ENCODE results near the gene KREMEN1. TPM values are rescaled to one million over a fixed set of nuclear protein-coding genes. Genes with fewer than 3 reads are reported as not detected.

KREMEN1 gene
- total and polyA plus RNA-seq, 4 experiments from 2014 or later = not detected

DNA sequence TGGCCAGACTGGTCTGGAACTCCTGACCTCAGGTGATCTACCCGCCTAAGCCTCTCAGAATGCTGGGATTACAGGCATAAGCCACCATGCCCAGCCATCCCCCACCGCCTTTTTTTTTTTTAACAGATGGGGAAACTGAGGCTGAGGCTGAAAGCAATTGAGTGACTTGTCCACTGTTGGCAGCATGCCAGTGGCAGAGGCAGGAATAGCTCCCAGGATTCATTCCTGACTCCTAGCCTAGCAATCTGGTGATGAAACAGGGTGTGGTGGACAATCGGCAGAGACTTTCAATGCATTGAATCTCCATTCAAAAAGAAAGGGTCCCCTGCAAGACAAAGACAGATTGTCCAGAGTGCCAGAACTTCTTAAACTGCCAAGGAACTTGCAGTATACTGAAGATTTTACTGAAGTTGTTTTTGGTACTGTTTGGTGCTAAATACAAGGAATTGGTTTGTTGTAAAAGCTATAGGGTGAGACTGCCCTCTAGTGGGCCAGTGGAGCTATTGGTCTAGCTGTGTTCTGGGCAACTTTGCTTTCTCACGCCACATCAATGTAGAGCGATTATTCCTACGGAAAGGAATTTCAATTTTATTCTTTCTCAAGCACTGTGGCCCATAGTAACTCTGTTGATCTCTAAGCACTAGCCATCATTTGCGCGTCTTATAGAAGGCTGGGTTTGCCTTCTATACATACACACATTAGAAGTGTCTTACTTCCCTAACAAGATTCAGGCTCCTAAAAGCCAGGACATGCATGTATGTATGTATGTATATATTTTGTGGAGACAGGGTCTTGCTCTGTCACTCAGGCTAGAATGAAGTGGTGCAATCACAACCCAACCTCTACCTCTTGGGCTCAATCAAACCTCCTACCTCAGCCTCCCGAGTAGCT is 32.2 kb upstream of the KREMEN1 start:
- Histone ChIP-seq H3K4me1 (ENCODE audit: insufficient read depth, low read length) (no peaks in the 10 kb centered on the region), H3K36me3 (ENCODE audit: insufficient read depth, low read length) (no peaks in the 10 kb centered on the region), H3K4me3 (ENCODE audit: low read length in 2 of 2) (no peak overlapping the region), H3K27ac (ENCODE audit: low read depth, low read length) (no peak overlapping the region), H3K27me3 (ENCODE audit: insufficient read depth, low read length) (no peaks in the 10 kb centered on the region), H3K9me3 (ENCODE audit: control insufficient read depth in 1 of 2, low read length in 2 of 2) (no peaks in the 10 kb centered on the region)
- Mint-ChIP-seq H3K36me3 (no peaks in the 10 kb centered on the region), H3K4me3 (no peak overlapping the region), H3K4me1 (peaks cover 0 to 3% (median 0%) of the 10 kb centered on the region in 4 donors), H3K27ac (no peak overlapping the region), H3K27me3 (peaks cover 0 to 3% of the 10 kb centered on the region in 2 donors), H3K9me3 (no peaks in the 10 kb centered on the region)
- POLR2A ChIA-PET (ENCODE audit: partially characterized antibody) = interaction anchor here (0.7 to 1.7 kb wide), 3 partner anchors 250 to 440 kb away, joined by 3 to 7 read pairs (median 4); no protein-coding TSS in a partner anchor
- DNase-seq = peak; percentile 62 to 68 (median 67)
- intact Hi-C loops (cut with micrococcal nuclease) = loop anchor here (1.0 kb wide), 4 partner anchors 185 to 440 kb away; no protein-coding TSS in a partner anchor
- CTCF ChIA-PET (ENCODE audit: partially characterized antibody) = interaction anchor here (0.7 to 11.2 kb wide), 30 partner anchors 8 to 1021 kb away, joined by 3 to 163 read pairs (median 5); no protein-coding TSS in a partner anchor

DNA sequence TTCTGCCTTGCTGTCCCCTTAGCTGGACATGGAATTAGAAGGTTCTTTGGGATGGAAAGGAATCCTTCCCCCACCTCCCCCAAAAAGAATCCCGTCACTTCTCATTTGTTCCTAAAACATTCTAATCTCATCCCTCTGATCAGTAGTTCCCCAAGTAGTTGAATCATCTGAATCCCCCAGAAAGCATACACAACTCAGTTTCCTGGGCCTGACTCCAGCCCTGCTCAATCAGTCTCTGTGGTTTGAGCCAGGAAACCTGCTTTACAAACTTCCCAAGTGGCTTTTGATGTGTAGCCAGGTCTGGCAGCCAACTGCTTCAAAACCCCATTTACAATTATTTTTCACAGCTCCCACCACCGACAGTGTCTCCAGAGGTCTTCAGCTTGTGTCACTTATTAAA is 31.4 kb upstream of the KREMEN1 start:
- no peaks in the 10 kb centered on the region for H3K36me3 Mint-ChIP-seq
- no peaks in the 10 kb centered on the region for H3K36me3 ChIP-seq (ENCODE audit: insufficient read depth, low read length)
- H3K4me1 ChIP-seq (ENCODE audit: insufficient read depth, low read length) = no peaks in the 10 kb centered on the region
- DNase-seq = no peak
- intact Hi-C loops (cut with micrococcal nuclease) = no loop called here
- ChIA-PET CTCF (ENCODE audit: partially characterized antibody) (interaction anchor here (1.0 to 11.2 kb wide), 23 partner anchors 8 to 454 kb away, joined by 3 to 163 read pairs (median 7); no protein-coding TSS in a partner anchor), POLR2A (ENCODE audit: partially characterized antibody) (interaction anchor here (1.7 kb wide), 1 partner anchor 441 kb away, joined by 7 read pairs; no protein-coding TSS in a partner anchor)
- H3K4me3 Mint-ChIP-seq = no peak overlapping the region
- H3K27ac ChIP-seq (ENCODE audit: low read depth, low read length) = no peak overlapping the region
- no peak overlapping the region for H3K4me3 ChIP-seq (ENCODE audit: low read length in 2 of 2)
- peaks cover 0 to 3% (median 0%) of the 10 kb centered on the region in 4 donors for H3K4me1 Mint-ChIP-seq
- H3K27me3 ChIP-seq (ENCODE audit: insufficient read depth, low read length) = no peaks in the 10 kb centered on the region
- peaks cover 0 to 3% of the 10 kb centered on the region in 2 donors for H3K27me3 Mint-ChIP-seq
- no peaks in the 10 kb centered on the region for H3K9me3 Mint-ChIP-seq
- H3K9me3 ChIP-seq (ENCODE audit: control insufficient read depth in 1 of 2, low read length in 2 of 2) = no peaks in the 10 kb centered on the region
- H3K27ac Mint-ChIP-seq = no peak overlapping the region

DNA sequence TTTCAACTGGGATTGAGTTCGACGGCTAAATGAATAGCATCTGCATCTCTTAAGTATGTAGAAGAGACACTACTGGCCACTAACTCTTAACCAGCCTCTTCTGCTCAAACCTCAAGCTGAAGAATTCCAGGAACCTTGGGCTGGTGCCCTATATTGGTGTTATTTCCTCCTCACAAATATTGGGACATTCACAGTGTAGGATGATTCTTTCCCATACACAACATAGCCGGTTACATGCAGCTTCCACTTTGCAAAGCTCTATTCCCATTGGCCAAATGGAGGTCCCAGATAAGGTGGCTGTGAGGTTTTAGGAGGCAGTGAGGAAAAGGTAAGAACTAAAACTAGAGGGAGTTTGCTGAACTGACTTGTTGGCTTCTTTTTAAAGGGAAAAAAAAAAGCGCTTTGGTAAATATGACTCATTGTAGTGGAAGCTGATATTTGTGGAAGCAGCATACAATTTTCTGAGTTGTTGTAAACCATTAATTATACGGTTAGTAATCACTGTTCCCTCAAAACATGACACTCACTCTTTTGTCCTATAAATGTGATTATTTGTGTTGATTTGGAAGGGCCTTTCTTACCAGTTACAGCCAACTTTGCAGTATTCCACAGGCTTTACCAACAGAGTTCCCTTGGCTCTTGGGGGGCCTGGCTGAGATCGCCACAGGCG is 28.8 kb upstream of the KREMEN1 start:
- ChIA-PET CTCF (ENCODE audit: partially characterized antibody) (interaction anchor here (6.2 to 11.2 kb wide), 2 partner anchors 185 to 444 kb away, joined by 68 to 163 read pairs; no protein-coding TSS in a partner anchor), POLR2A (ENCODE audit: partially characterized antibody) (interaction anchor here (0.6 kb wide), 1 partner anchor 28 kb away, joined by 3 read pairs; no protein-coding TSS in a partner anchor)
- Histone ChIP-seq H3K4me3 (ENCODE audit: low read length in 2 of 2) (no peak overlapping the region), H3K9me3 (ENCODE audit: control insufficient read depth in 1 of 2, low read length in 2 of 2) (no peaks in the 10 kb centered on the region), H3K36me3 (ENCODE audit: insufficient read depth, low read length) (no peaks in the 10 kb centered on the region), H3K27me3 (ENCODE audit: insufficient read depth, low read length) (no peaks in the 10 kb centered on the region), H3K27ac (ENCODE audit: low read depth, low read length) (no peak overlapping the region), H3K4me1 (ENCODE audit: insufficient read depth, low read length) (no peaks in the 10 kb centered on the region)
- intact Hi-C loops (cut with micrococcal nuclease) = no loop called here
- H3K4me1 Mint-ChIP-seq = peaks cover 0 to 3% (median 0%) of the 10 kb centered on the region in 4 donors
- no peak for DNase-seq
- H3K9me3 Mint-ChIP-seq = no peaks in the 10 kb centered on the region
- no peak overlapping the region for H3K27ac Mint-ChIP-seq
- H3K27me3 Mint-ChIP-seq = peaks cover 0 to 3% of the 10 kb centered on the region in 2 donors
- no peaks in the 10 kb centered on the region for H3K36me3 Mint-ChIP-seq
- no peak overlapping the region for H3K4me3 Mint-ChIP-seq

GRCh38 chr22:29044657-29045176 is 28.1 kb upstream of the KREMEN1 start:
- no peak overlapping the region for H3K27ac Mint-ChIP-seq
- Histone ChIP-seq H3K4me1 (ENCODE audit: insufficient read depth, low read length) (no peaks in the 10 kb centered on the region), H3K9me3 (ENCODE audit: control insufficient read depth in 1 of 2, low read length in 2 of 2) (no peaks in the 10 kb centered on the region), H3K27ac (ENCODE audit: low read depth, low read length) (no peak overlapping the region), H3K27me3 (ENCODE audit: insufficient read depth, low read length) (no peaks in the 10 kb centered on the region), H3K4me3 (ENCODE audit: low read length in 2 of 2) (no peak overlapping the region), H3K36me3 (ENCODE audit: insufficient read depth, low read length) (no peaks in the 10 kb centered on the region)
- no peaks in the 10 kb centered on the region for H3K36me3 Mint-ChIP-seq
- H3K4me3 Mint-ChIP-seq = no peak overlapping the region
- CTCF ChIA-PET (ENCODE audit: partially characterized antibody) = interaction anchor here (11.2 kb wide), 1 partner anchor 186 kb away, joined by 163 read pairs; no protein-coding TSS in a partner anchor
- POLR2A ChIA-PET (ENCODE audit: partially characterized antibody) = interaction anchor here (0.6 kb wide), 1 partner anchor 28 kb away, joined by 3 read pairs; no protein-coding TSS in a partner anchor
- no peak for DNase-seq
- intact Hi-C loops (cut with micrococcal nuclease) = no loop called here
- peaks cover 0 to 3% of the 10 kb centered on the region in 2 donors for H3K27me3 Mint-ChIP-seq
- H3K4me1 Mint-ChIP-seq = peaks cover 0 to 3% (median 0%) of the 10 kb centered on the region in 4 donors
- H3K9me3 Mint-ChIP-seq = no peaks in the 10 kb centered on the region

DNA sequence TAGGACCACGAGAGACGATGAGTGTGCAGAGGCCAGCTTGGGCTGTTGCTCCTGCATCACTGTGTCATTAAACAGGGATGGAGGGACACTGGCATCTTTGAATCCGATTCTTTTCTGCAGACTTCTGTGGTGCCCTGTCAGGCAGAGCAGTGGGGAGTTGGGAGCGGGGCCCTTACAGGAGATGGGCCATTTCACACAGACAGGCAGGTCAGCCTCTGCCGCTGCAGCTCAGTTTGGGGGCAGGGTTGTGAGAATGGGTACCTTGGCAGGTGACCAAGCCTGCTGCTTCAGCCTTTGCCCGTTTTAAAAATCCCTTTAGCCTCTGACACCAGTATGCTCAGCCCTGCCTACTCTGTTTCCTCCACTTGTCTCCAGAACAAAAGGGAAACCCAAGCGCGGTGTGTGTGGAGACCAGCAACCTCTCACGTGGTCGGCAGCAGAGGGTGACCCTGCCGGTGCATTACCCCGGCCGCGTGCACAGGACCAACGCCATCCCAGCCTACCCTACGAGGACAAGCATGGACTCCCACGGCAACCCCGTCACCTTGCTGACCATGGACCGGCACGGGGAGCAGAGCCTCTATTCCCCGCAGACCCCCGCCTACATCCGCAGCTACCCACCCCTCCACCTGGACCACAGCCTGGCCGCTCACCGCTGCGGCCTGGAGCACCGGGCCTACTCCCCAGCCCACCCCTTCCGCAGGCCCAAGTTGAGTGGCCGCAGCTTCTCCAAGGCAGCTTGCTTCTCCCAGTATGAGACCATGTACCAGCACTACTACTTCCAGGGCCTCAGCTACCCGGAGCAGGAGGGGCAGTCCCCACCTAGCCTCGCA is 23.8 kb upstream of the KREMEN1 start:
- H3K27me3 Mint-ChIP-seq = no peaks in the 10 kb centered on the region
- Histone ChIP-seq H3K36me3 (ENCODE audit: insufficient read depth, low read length) (no peaks in the 10 kb centered on the region), H3K27ac (ENCODE audit: low read depth, low read length) (no peak overlapping the region), H3K27me3 (ENCODE audit: insufficient read depth, low read length) (no peaks in the 10 kb centered on the region), H3K9me3 (ENCODE audit: control insufficient read depth in 1 of 2, low read length in 2 of 2) (no peaks in the 10 kb centered on the region), H3K4me1 (ENCODE audit: insufficient read depth, low read length) (no peaks in the 10 kb centered on the region), H3K4me3 (ENCODE audit: low read length in 2 of 2) (no peak overlapping the region)
- no peaks in the 10 kb centered on the region for H3K9me3 Mint-ChIP-seq
- H3K27ac Mint-ChIP-seq = no peak overlapping the region
- H3K4me1 Mint-ChIP-seq = peaks cover 0 to 3% (median 0%) of the 10 kb centered on the region in 4 donors
- DNase-seq = no peak
- no peaks in the 10 kb centered on the region for H3K36me3 Mint-ChIP-seq
- H3K4me3 Mint-ChIP-seq = no peak overlapping the region
- POLR2A ChIA-PET (ENCODE audit: partially characterized antibody) = no interaction called here
- intact Hi-C loops (cut with micrococcal nuclease) = no loop called here
- CTCF ChIA-PET (ENCODE audit: partially characterized antibody) = interaction anchor here (2.5 kb wide), 1 partner anchor 9 kb away, joined by 9 read pairs; no protein-coding TSS in a partner anchor

DNA sequence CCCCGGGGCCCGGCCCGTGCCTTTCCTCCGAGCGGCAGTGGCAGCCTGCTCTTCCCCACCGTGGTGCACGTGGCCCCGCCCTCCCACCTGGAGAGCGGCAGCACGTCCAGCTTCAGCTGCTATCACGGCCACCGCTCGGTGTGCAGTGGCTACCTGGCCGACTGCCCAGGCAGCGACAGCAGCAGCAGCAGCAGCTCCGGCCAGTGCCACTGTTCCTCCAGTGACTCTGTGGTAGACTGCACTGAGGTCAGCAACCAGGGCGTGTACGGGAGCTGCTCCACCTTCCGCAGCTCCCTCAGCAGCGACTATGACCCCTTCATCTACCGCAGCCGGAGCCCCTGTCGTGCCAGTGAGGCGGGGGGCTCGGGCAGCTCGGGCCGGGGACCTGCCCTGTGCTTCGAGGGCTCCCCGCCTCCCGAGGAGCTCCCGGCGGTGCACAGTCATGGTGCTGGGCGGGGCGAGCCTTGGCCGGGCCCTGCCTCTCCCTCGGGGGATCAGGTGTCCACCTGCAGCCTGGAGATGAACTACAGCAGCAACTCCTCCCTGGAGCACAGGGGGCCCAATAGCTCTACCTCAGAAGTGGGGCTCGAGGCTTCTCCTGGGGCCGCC is 23.1 kb upstream of the KREMEN1 start:
- CTCF ChIA-PET (ENCODE audit: partially characterized antibody) = interaction anchor here (2.5 kb wide), 1 partner anchor 9 kb away, joined by 9 read pairs; no protein-coding TSS in a partner anchor
- H3K36me3 Mint-ChIP-seq = no peaks in the 10 kb centered on the region
- intact Hi-C loops (cut with micrococcal nuclease) = no loop called here
- no peak for DNase-seq
- Histone ChIP-seq H3K36me3 (ENCODE audit: insufficient read depth, low read length) (no peaks in the 10 kb centered on the region), H3K4me3 (ENCODE audit: low read length in 2 of 2) (no peak overlapping the region), H3K27me3 (ENCODE audit: insufficient read depth, low read length) (no peaks in the 10 kb centered on the region), H3K27ac (ENCODE audit: low read depth, low read length) (no peak overlapping the region), H3K9me3 (ENCODE audit: control insufficient read depth in 1 of 2, low read length in 2 of 2) (no peaks in the 10 kb centered on the region), H3K4me1 (ENCODE audit: insufficient read depth, low read length) (no peaks in the 10 kb centered on the region)
- POLR2A ChIA-PET (ENCODE audit: partially characterized antibody) = no interaction called here
- peaks cover 0 to 3% (median 0%) of the 10 kb centered on the region in 4 donors for H3K4me1 Mint-ChIP-seq
- no peak overlapping the region for H3K4me3 Mint-ChIP-seq
- no peaks in the 10 kb centered on the region for H3K9me3 Mint-ChIP-seq
- no peaks in the 10 kb centered on the region for H3K27me3 Mint-ChIP-seq
- H3K27ac Mint-ChIP-seq = no peak overlapping the region
